IMR-90 (cell line): ENCODE measurements around the gene FNDC3B. TPM values are rescaled to one million over a fixed set of nuclear protein-coding genes. Genes with fewer than 3 reads are reported as not detected.

Experiments used
- ATAC-seq: fragments of 200-7000 bp; cut with Tn5 transposase; 2 replicates; pipeline ENCODE4 v1.9.1; 2020; ENCODE audit warnings: low read depth, mild to moderate bottlenecking, moderate library complexity
- BruUV-seq: library from RNA; stranded (reverse); fragments of 400-500 nt; replicated peaks from 2 replicates; lab custom pipeline; 2021; lab: Mats Ljungman, UMichigan
- CTCF ChIA-PET: fragments of 300-600 bp; formaldehyde crosslinking; extraction: SDS; loops from one replicate; lab custom pipeline; 2021; ENCODE audit warnings: antibody characterized with exemption; lab: Yijun Ruan, JAX
- POLR2A ChIA-PET: fragments of 300-600 bp; sonication (Branson Sonifier 250); formaldehyde crosslinking; loops from one replicate; lab custom pipeline; 2022; ENCODE audit warnings: antibody characterized with exemption; ENCODE audit not compliant: unreplicated experiment; lab: Charles Lee
- DNase-seq: peaks from one replicate; pipeline ENCODE4 v3.0.0; 2013
- H2AFZ ChIP-seq: replicated peaks from 2 replicates; pipeline ENCODE3; 2013; ENCODE audit warnings: low read length, mild to moderate bottlenecking; ENCODE audit not compliant: poor library complexity
- H2AK5ac ChIP-seq: 2 replicates; pipeline ENCODE4 v1.6.1; 2013; ENCODE audit warnings: low read depth, low read length, inconsistent platforms
- H2AK9ac ChIP-seq: replicated peaks from 2 replicates; pipeline ENCODE3; 2013; ENCODE audit warnings: mild to moderate bottlenecking, low read depth, low read length, moderate library complexity; ENCODE audit not compliant: poor library complexity
- H2BK120ac ChIP-seq: 2 replicates; pipeline ENCODE4 v1.6.1; 2013; ENCODE audit warnings: low read depth, low read length, inconsistent platforms
- H2BK15ac ChIP-seq: 3 replicates; pipeline ENCODE4 v1.6.1; 2013; ENCODE audit warnings: low read depth, low read length, inconsistent platforms
- H2BK20ac ChIP-seq: 2 replicates; pipeline ENCODE4 v1.6.1; 2013; ENCODE audit warnings: low read depth, mild to moderate bottlenecking, inconsistent platforms, low read length, moderate library complexity
- H2BK5ac ChIP-seq: 2 replicates; pipeline ENCODE4 v1.6.1; 2013; ENCODE audit warnings: mild to moderate bottlenecking, low read depth, low read length, inconsistent platforms; ENCODE audit not compliant: poor library complexity, severe bottlenecking
- H3K14ac ChIP-seq: replicated peaks from 2 replicates; pipeline ENCODE4 v1.6.1; 2013; ENCODE audit warnings: low read depth, low read length, inconsistent platforms
- H3K18ac ChIP-seq: 2 replicates; pipeline ENCODE4 v1.6.1; 2013; ENCODE audit warnings: low read depth, low read length, control low read depth
- H3K23ac ChIP-seq: 2 replicates; pipeline ENCODE4 v1.6.1; 2013; ENCODE audit warnings: low read depth, low read length, inconsistent platforms
- H3K27ac ChIP-seq: 2 replicates; pipeline ENCODE4 v1.5.1; 2013; ENCODE audit warnings: mild to moderate bottlenecking, control low read depth, low read length; ENCODE audit not compliant: insufficient read depth
- H3K27me3 ChIP-seq: 2 replicates; pipeline ENCODE4 v1.6.1; 2013; ENCODE audit warnings: low read length; ENCODE audit not compliant: control insufficient read depth, insufficient read depth
- H3K36me3 ChIP-seq: 2 replicates; pipeline ENCODE4 v1.6.1; 2013; ENCODE audit warnings: low read length, mixed read lengths; ENCODE audit not compliant: control insufficient read depth, insufficient read depth
- H3K4ac ChIP-seq: 2 replicates; pipeline ENCODE4 v1.6.1; 2013; ENCODE audit warnings: low read depth, low read length, inconsistent platforms
- H3K4me1 ChIP-seq: 2 replicates; pipeline ENCODE4 v1.6.1; 2013; ENCODE audit warnings: low read length, mixed read lengths; ENCODE audit not compliant: control insufficient read depth, insufficient read depth
- H3K4me2 ChIP-seq: 2 replicates; pipeline ENCODE4 v1.6.1; 2013; ENCODE audit warnings: low read depth, mild to moderate bottlenecking, control low read depth, low read length, moderate library complexity
- H3K4me3 ChIP-seq: 2 replicates; pipeline ENCODE4 v1.5.1; 2013; ENCODE audit warnings: low read depth, mild to moderate bottlenecking, control low read depth, low read length, moderate library complexity; ENCODE audit not compliant: insufficient read depth
- H3K56ac ChIP-seq: 2 replicates; pipeline ENCODE4 v1.6.1; 2013; ENCODE audit warnings: low read length, inconsistent platforms; ENCODE audit not compliant: insufficient read depth; ENCODE audit errors: extremely low read depth
- H3K79me1 ChIP-seq, 2 experiments: 2 replicates each; pipeline ENCODE4 v1.6.1; 2013; ENCODE audit warnings: low read length in 2 of 2, inconsistent platforms in 1 of 2, low read depth in 1 of 2
- H3K9ac ChIP-seq: 2 replicates; pipeline ENCODE4 v1.6.1; 2013; ENCODE audit warnings: low read depth, low read length, control low read depth
- H3K9me1 ChIP-seq: 2 replicates; pipeline ENCODE4 v1.6.1; 2013; ENCODE audit warnings: low read length, inconsistent platforms; ENCODE audit not compliant: insufficient read depth
- H3K9me3 ChIP-seq: 2 replicates; pipeline ENCODE4 v1.6.1; 2013; ENCODE audit warnings: low read length; ENCODE audit not compliant: control insufficient read depth, insufficient read depth
- H4K20me1 ChIP-seq: 2 replicates; pipeline ENCODE4 v1.6.1; 2013; ENCODE audit warnings: low read length, inconsistent platforms; ENCODE audit not compliant: insufficient read depth
- H4K5ac ChIP-seq: 2 replicates; pipeline ENCODE4 v1.6.1; 2013; ENCODE audit warnings: mild to moderate bottlenecking, low read depth, low read length, control low read depth
- H4K8ac ChIP-seq, 2 experiments: 2 replicates each; pipeline ENCODE4 v1.6.1; 2013; ENCODE audit warnings: low read depth in 2 of 2, low read length in 2 of 2, control low read depth in 1 of 2, inconsistent platforms in 1 of 2
- H4K91ac ChIP-seq: 2 replicates; pipeline ENCODE4 v1.6.1; 2013; ENCODE audit warnings: low read depth, low read length, inconsistent platforms; ENCODE audit not compliant: insufficient read depth
- BHLHE40 ChIP-seq: fragments of 150-350 bp; IDR thresholded peaks from 2 replicates; pipeline ENCODE4 v1.6.1; 2016; ENCODE audit warnings: mild to moderate bottlenecking, low read depth, low read length
- CHD1 ChIP-seq: IDR thresholded peaks from 2 replicates; pipeline ENCODE4 v1.6.1; 2012; ENCODE audit warnings: low read depth, low read length, improper control_type of control experiment
- MAFK ChIP-seq: IDR thresholded peaks from 2 replicates; pipeline ENCODE4 v1.6.1; 2012; ENCODE audit warnings: low read depth, low read length, improper control_type of control experiment
- WGBS, 2 experiments: methylation state at CpG; one replicate each; pipeline versions ENCODE4 v1.1.5 to v1.1.7; 2013; ENCODE audit warnings: missing lambda C conversion rate in 2 of 2; ENCODE audit not compliant: insufficient read length in 1 of 2; ENCODE audit errors: extremely low coverage in 2 of 2; 5-methylcytosine and 5-hydroxymethylcytosine counted together
- dilution Hi-C: fragments of 300-500 bp; cut with HindIII; formaldehyde crosslinking; loops from one replicate; pipeline ENCODE4 v1.14.3; 2018; ENCODE audit warnings: low sequenced_read_pairs; ENCODE audit not compliant: unreplicated experiment
- in situ Hi-C: fragments of 300-500 bp; cut with MboI; formaldehyde crosslinking; loops from 3 replicates; pipeline ENCODE4 v1.14.3; 2019; ENCODE audit warnings: low sequenced_read_pairs, inconsistent platforms, mixed read lengths
- intact Hi-C: fragments of 100-400 bp; cut with micrococcal nuclease; formaldehyde crosslinking; loops from 2 replicates; pipeline ENCODE4 v1.10.0; 2022
- polyA plus RNA-seq, 3 experiments: library from polyadenylated mRNA; depleted of rRNA; stranded (reverse); fragments of >200 nt; gene quantifications; 2 replicates each; pipeline ENCODE4 v1.2.3, GENCODE V29; 2012; ENCODE audit warnings: low replicate concordance in 1 of 3
- total RNA-seq: library from RNA; depleted of rRNA; stranded (reverse); fragments of >200 nt; gene quantifications from 2 replicates; pipeline ENCODE4 v1.2.3, GENCODE V29; 2012
- TF ChIP-seq, protein P1 (sequence below): conservative IDR thresholded peaks from 2 replicates; pipeline ENCODE4 v1.5.1; 2012; ENCODE audit warnings: mild to moderate bottlenecking, low read depth, low read length, improper control_type of control experiment

FNDC3B gene
- total and polyA plus RNA-seq, 2 of the 4 experiments (the other 2 are of a cell fraction), result 23.9 to 150 TPM

- Histone ChIP-seq H2BK5ac (no peak overlapping the region), H3K27ac (no peak overlapping the region), H2BK20ac (no peak overlapping the region), H3K14ac (no peak overlapping the region), H4K8ac (no peak overlapping the region), H2AFZ (no peak overlapping the region), H3K79me1 (peaks cover 37 to 76% of the 10 kb centered on the region in 2 experiments), H2AK5ac (no peak overlapping the region), H2BK120ac (no peak overlapping the region), H3K4me2 (no peak overlapping the region), H3K23ac (no peak overlapping the region), H2BK15ac (no peak overlapping the region), H3K4me1 (peaks cover 14% of the 10 kb centered on the region), H3K9ac (no peak overlapping the region), H3K4me3 (no peak overlapping the region), H3K56ac (no peak overlapping the region), H3K18ac (no peak overlapping the region), H3K4ac (no peak overlapping the region), H3K9me1 (peaks cover 16% of the 10 kb centered on the region), H3K9me3 (no peaks in the 10 kb centered on the region), H4K20me1 (peaks cover 77% of the 10 kb centered on the region), H3K36me3 (peaks cover 1% of the 10 kb centered on the region; the same call in 1 of the 2 replicates), H4K91ac (no peak overlapping the region), H3K27me3 (no peaks in the 10 kb centered on the region), H4K5ac (no peak overlapping the region), H2AK9ac (no peak overlapping the region)
- in situ Hi-C loops (no loop called here), intact Hi-C loops (no loop called here), dilution Hi-C loops (no loop called here)
- ATAC-seq (no peak), DNase-seq (no peak)
- POLR2A ChIA-PET, result interaction anchor here (0.5 kb wide), 1 partner anchor 506 kb away, joined by 3 read pairs; no protein-coding TSS in a partner anchor
- CTCF ChIA-PET, result no interaction called here
- TF ChIP-seq MAFK (no peak), BHLHE40 (no peak), CHD1 (no peak)
- TF ChIP-seq, protein P1, sequence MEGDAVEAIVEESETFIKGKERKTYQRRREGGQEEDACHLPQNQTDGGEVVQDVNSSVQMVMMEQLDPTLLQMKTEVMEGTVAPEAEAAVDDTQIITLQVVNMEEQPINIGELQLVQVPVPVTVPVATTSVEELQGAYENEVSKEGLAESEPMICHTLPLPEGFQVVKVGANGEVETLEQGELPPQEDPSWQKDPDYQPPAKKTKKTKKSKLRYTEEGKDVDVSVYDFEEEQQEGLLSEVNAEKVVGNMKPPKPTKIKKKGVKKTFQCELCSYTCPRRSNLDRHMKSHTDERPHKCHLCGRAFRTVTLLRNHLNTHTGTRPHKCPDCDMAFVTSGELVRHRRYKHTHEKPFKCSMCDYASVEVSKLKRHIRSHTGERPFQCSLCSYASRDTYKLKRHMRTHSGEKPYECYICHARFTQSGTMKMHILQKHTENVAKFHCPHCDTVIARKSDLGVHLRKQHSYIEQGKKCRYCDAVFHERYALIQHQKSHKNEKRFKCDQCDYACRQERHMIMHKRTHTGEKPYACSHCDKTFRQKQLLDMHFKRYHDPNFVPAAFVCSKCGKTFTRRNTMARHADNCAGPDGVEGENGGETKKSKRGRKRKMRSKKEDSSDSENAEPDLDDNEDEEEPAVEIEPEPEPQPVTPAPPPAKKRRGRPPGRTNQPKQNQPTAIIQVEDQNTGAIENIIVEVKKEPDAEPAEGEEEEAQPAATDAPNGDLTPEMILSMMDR, result no peak
- BruUV-seq, result no TSS peak
- no CpG with 5 or more reads among the region's 4 CpGs for WGBS, 2 experiments
Observed at GRCh38 chr3:172158741-172159140, 119.4 kb downstream of the FNDC3B start.
